ENCODE measurements around the gene CCRL2.
"Not testable (repeated sequence)": the region's sequence is repeated elsewhere in the genome, so short reads cannot be mapped to it uniquely, and the experiment has no call there.

Gene CCRL2

GRCh38 chr3:46406443-46406787 is 644 bp upstream of the CCRL2 start:
- no peak for DNase-seq

DNA sequence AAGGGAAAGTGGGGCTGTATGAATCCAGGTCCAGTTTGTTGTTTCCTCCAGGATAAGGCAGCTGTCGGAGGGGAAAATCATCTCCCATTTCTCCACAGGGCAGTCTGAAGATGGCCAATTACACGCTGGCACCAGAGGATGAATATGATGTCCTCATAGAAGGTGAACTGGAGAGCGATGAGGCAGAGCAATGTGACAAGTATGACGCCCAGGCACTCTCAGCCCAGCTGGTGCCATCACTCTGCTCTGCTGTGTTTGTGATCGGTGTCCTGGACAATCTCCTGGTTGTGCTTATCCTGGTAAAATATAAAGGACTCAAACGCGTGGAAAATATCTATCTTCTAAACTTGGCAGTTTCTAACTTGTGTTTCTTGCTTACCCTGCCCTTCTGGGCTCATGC is 911 bp downstream of the CCRL2 start:
- no peak for DNase-seq

- DNase-seq, result no peak
Observed at GRCh38 chr3:46408853-46409252, 1.8 kb downstream of the CCRL2 start.

- DNase-seq, result no peak
Observed at GRCh38 chr3:46409739-46410489, 2.9 kb downstream of the CCRL2 start.

GRCh38 chr3:46410669-46411068 is 3.6 kb downstream of the CCRL2 start:
- DNase-seq, result no peak

DNA sequence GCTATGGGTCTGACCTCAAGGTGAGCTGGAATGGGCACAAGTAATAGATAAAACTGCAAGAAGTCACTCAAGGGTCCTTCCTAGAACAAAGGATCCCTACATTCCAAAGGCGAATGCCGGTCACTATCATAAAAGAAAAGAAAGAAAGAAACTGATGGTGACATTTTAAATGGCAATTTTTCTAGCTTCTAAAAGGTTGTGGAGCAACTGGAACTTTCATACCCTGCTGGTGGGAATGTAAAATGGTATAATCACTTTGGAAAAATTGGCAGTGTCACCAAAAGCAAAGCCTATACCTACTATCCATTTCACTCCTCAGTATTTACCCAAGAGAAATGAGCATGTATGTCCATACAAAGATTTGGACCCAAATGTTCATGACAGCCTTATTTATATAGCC is 4.2 kb downstream of the CCRL2 start:
- no peak for DNase-seq

DNA sequence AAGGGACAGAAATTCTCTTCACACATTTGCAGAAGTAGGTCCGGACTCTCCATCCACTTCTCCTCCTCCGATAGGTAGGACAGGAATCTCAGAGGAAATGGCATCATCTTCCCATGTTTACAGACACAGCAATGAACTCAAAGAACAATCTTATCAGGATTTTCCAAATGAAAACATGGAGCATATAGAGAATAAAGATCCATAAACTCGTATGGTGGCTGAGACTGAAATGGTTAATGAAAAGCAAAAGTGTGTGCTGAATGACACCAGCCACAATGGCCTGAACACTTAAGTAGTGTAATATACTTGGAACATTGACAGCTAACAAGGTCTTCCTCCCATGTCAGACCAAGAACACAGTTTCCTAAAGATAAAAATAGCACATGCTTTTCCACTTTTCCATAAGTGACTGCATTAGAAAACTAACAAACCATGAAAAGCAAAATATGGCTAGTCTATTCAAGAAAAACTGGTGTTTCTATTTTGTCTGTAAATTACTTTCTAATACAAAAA is 5.8 kb downstream of the CCRL2 start:
- DNase-seq, result no peak

GRCh38 chr3:46413951-46414350 is 6.9 kb downstream of the CCRL2 start:
- no peak for DNase-seq

GRCh38 chr3:46414739-46415138 is 7.7 kb downstream of the CCRL2 start:
- no peak for DNase-seq

DNA sequence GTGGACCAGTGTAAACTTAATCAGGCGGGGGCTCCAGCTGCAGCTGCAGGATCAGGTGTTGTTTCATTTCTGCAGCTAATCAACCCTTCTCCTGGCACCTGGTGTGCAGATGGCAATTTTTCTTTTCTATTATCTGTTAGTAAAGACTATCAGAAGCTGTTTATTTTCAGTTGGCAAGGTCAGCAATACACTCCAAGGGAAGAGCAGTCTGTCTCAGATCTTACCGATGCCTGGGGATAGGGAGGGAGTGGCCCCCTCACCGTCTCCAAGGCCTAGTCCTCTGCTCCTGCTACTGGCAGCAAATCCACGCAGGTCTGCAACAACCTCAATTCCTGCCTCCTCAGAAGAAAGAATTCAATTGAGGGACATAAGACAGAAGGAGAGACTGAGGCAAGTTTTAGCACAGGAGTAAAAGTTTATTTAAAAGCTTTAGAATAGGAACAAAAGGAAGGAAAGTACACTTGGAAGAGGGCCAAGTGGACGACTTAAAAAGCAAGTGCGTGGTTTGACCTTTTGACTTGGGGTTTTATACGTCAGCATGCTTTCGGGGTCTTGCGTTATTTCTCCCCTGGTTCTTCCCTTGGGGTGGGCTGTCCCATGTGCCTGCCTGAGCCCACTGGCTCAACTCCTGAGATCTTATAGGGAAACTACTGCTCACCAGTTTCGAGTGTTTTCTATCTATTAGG is 9.2 kb downstream of the CCRL2 start:
- no peak for DNase-seq

GRCh38 chr3:46416811-46417510 is 9.9 kb downstream of the CCRL2 start:
- no peak for DNase-seq

DNA sequence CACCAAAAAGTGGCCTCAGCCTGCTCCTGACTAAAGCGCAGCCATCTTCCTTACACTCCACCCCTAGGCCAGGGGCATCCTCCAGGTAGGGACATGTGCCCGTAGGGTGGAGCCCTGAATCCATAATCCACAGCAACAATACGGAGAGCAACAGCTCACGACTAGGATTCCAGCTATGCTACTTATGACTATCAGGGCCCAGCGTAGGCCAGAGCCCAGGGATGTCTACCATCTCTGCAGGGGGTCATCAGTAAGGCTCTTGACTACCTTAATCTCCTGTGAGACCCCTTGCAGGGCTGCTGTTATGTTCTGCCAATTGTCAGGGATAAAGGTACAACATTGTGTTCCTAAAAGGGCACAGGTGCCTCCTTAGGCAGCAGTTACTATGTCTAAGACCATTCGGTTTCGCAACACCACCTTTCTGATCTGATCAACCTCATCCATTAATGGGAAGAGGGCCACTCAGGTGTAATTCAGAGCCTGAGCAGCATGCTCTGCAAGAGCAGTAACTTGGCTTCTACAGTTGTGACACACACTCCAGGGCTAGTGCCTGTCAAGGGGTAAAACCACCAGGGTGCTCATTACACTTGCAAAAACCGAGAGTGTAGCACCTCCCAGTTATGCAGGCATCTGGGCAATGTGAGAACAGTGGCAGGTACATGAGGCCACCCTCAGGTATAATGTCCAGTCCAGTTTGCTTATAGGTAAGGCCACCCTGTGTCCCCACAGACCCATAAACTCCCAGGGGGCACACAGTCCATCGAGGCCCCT is 11.0 kb downstream of the CCRL2 start:
- DNase-seq, result no peak

GRCh38 chr3:46419816-46420215 is 12.8 kb downstream of the CCRL2 start:
- DNase-seq, result no peak

- no peak for DNase-seq
Observed at GRCh38 chr3:46420931-46421330, 13.9 kb downstream of the CCRL2 start.

DNA sequence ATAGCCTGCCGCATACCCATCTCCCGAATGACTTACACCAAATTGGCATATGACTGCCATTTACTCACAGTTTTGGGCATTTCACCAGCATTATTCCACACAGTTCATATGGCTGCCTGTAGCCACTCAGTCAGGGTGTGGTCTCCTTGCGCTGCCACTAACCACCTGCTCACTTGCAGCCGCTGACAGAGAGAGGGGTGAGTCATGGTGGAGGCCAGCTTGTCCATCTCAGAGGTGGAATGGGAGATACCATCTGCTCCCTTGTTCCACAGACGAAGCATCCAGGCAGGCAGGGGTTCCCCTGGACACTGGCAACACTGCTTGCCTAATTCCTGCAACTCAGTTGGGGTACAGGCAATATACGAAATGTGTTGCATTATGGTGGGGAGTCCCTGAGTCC is 15.6 kb downstream of the CCRL2 start:
- DNase-seq, result no peak

DNA sequence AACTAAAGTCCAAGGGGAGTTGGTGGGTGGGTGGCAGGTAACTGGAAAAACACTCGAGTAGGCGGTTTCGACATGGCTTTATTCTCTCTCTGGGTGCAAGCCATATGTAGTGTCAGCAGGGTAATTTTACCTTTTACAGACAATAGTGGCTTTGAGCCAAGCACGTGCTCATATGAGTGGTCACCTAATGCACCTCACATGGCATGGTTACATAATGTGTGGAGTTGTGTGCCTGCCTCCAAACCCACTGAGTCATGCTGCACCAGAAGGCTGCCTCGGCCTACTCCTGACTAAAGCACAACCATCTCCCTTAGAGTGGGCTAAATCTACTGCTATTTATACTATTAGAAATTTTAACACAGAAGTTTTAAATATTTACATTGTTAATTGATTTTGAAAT is 16.5 kb downstream of the CCRL2 start:
- DNase-seq, result no peak

DNA sequence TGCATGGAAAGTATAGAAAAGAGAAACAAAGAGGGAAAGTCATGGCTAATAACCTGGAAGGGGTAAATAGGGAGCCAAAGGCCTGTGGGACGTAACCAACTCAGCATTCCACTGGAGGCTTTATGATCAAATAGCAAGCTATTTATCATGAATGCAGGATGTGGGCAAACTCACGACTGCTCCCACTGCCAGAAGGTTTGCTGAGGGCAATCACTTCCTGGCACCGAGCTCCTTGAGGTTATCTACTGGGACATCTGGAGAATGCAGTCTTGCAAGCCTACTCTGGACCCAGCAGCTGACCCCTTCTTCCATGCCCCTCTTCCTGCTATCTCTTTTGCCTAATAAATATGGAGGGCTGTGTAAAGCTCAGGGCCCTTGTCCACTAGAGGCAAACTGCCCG is 19.4 kb downstream of the CCRL2 start:
- not testable (repeated sequence) for DNase-seq

GRCh38 chr3:46427404-46427803 is 20.3 kb downstream of the CCRL2 start:
- DNase-seq, result not testable (repeated sequence)

GRCh38 chr3:46427916-46428833 is 21.1 kb downstream of the CCRL2 start:
- DNase-seq, result no peak

DNA sequence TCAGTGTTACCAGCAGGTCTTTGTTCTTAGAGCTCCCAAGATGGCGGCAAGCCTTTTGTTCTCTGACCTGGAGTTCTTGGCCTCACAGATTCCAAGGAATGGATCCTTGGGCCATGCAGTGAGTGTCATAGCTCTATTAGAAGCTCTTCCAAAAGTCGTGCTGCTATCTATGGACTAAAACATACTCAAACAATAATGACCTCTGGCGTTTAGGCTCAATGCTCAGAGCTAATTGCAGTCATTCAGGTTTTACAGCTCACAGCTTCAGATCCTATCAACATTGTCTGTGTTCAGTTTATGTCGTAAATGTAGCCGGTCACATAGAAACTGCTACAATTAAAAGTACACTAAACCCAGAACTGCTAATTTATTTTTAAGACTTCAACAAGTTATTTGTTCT is 22.2 kb downstream of the CCRL2 start:
- no peak for DNase-seq

- no peak for DNase-seq
Observed at GRCh38 chr3:46429671-46430070, 22.6 kb downstream of the CCRL2 start.

DNA sequence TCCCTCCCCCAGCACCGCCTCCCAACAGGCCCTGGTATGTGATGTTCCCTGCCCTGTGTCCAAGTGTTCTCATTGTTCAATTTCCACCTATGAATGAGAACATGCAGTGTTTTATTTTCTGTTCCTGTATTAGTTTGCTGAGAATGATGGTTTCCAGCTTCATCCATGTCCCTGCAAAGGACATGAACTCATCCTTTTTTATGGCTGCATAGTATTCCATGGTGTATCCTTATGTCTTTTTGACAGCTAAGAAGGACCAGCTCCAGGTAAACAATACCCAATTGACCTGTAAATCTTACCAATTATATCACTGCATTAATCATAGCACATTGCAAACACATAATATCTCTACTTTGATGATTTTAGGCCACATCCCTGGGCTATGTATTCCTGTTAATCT is 23.8 kb downstream of the CCRL2 start:
- not testable (repeated sequence) for DNase-seq
